HS-27A (cell line): ENCODE results near the gene ELOVL5.
"Not testable (repeated sequence)": the region's sequence is repeated elsewhere in the genome, so short reads cannot be mapped to it uniquely, and the experiment has no call there.

Source experiments
- DNase-seq: peaks from one replicate; pipeline ENCODE4 v3.0.0-alpha.2; 2012; ENCODE audit warnings: low read depth, missing footprints

The ELOVL5 gene

DNA sequence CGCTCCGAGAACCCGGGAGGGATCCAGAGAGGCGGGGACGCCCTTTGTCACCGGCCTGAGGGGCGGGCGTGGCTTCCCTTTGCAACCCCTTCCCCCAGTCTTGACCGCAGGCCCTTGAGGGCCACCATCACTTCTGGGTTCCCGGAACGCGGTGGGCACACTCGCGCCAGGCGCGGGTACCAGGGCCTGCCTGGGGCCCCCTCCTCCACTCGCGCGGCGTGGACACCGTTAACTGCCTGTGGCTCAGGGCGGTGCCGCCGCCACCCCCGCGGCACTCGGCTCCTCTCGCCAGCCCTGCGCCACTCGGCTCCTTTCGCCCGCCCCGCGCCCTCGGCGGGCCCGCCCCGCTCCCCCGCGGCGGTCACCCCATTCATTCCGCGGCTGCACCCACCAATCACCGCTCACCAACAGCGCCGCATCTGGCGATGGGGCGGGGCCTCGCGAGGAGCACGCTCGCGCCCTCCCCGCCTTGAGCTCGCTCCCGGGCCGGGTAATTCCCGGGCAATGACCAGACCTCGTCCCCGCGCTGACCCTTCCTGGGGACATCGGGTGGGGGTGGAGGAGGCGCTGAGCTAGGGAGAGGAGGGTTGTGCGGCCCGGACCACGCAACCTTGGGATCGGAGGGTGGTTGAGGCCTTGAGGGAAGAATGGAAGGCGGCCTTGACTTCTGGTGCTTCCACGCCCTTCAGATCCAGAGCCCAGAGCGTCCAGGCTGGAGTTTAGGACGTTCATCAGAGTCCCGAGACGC is 10.5 kb upstream of the ELOVL5 start:
- DNase-seq, result no peak

DNA sequence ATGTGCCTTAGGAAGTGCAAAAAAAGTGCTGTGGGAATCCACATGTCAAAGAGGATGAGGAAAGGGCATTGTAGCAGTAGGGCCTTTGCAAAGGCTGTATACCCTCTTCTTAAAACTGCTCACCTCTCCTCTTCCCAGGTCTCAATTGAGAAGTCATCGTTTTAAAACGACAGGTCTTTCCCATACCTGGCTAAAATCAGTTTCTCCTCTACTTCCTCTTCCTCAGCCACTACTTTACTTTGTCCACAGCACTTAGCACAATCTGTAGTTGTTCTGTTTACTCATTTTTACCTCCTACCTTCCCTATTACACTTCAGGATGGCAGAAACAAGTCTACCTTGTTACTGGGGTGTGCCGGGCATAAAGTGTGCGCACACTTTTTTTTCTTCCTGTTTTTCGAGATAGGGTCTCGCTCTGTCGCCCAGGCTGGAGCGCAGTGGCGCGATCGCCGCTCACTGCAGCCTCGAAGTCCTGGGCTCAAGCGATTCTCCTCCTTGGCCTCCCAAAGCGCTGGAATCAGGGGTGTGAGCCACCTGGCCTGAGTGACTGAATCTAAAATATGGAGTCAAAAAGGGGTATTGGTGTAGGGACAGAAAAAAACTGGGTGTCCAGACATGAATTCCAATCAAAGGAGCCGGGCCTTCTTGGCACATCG is 9.8 kb upstream of the ELOVL5 start:
- no peak for DNase-seq

DNA sequence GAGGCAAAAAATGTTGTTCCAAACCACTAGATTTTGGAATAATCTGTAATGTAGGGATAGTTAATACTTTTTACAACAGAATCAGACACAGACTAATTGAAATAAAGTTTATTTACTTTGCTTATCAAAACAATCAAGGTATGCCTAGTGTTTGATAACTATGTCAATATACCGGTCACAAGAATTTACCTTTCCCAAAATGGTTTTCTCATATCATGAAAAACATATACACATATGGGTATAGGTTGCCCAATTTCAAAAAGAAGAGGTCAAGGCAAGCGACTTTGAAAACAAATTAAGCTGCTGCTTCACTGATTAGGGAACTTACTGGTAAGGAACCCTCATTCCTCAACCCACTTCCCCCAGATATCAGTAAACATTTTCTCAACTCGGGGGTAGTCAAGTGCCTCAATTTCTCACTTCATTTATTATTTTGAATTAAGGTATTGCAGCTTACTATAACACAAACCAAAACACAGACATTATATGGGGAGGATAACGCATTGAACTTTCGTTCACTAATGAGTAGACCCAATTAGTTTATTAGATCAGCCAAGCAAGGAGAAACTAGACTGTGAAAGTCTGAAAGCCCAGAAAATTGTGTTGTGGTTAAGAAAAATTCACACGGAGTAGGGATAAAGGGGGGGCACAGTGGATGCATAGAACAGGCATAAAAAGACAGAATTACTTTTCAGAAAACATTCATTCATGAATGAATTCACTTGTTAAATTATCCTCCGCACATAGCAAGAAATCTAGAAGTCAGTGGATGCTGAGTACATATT is 9.0 kb upstream of the ELOVL5 start:
- no peak for DNase-seq

DNA sequence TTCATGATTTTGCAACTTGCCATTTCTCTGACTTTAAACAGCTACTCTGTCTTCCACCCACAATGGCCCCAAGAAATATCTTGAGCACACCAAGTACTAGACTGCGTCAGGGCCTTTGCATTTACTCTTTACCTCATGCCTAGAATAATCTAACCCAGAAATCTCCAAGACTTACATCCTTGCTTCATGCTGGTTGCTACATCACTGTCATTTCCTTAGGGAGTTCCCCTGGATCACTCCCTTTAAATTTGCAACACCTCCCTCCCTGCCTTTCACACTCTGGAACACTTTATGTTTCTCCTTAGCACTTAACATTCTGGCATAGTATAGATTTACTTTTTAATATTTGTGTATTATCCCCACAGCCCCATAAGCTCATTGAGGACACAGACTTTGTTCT is 4.9 kb upstream of the ELOVL5 start:
- no peak for DNase-seq

DNA sequence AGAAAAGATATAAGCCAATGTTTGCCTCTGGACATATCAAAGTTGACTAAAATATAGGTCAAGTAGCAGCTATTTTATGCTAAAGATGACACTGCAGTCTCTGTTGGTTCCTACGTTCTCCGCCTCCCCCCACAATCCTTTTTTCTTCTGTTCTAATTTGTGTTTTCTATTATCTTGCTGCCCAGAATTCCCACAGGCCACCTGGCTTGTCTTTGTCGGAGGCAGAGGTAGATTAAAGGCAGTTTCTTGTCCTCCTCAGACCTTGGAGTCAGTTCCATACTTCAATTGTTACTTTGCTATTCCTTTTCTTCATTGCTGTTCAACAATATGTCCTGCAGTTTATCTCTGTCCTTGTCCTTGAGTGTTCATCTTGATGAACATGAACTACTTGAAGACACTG is 3.6 kb upstream of the ELOVL5 start:
- DNase-seq, result no peak

DNA sequence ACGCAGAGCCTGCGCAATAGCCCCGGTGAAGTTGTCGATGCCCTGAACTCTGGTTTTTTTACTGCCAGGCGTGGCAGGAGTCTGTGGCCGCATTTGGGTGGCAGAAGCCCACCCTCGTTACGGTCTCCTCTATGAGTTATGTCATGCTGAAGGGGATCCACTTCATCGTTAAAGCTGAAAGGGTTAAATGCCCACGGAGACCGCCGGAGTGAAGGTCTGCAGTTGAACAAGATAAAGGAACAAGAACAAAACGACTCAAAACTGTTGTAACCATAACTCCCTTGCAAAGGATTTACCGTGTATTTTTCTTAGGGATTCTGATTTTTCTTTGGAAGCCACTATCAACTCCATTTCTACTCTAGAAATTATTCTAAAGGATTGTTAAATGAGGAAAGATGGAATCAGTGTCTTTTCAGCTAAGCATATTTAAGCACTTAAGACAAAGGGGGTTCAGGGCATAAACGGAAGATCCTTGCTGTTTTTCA is 501 bp upstream of the ELOVL5 start:
- no peak for DNase-seq

DNA sequence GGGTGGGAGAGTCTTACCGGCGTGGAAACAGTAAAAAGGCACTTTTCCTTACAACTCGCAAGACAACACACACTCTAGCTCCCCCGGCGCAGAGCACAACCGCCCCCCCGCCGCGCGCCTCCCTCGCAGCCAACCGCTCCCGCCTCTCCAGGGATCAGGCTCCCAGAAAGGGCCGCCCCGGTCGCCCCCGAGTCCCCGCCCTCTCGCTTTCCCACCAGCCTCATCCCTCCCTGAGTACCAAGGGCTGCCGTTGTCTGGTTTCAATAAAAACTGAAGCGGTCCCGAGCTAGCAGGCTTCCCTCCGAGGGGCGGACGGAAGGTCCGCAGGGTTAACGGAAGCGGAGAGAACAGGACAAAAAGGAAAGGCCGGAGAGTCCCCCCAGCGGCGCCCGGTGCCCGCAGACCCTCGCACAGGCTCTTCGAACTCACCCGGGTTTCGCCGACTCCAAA is 804 bp downstream of the ELOVL5 start:
- DNase-seq, result no peak

DNA sequence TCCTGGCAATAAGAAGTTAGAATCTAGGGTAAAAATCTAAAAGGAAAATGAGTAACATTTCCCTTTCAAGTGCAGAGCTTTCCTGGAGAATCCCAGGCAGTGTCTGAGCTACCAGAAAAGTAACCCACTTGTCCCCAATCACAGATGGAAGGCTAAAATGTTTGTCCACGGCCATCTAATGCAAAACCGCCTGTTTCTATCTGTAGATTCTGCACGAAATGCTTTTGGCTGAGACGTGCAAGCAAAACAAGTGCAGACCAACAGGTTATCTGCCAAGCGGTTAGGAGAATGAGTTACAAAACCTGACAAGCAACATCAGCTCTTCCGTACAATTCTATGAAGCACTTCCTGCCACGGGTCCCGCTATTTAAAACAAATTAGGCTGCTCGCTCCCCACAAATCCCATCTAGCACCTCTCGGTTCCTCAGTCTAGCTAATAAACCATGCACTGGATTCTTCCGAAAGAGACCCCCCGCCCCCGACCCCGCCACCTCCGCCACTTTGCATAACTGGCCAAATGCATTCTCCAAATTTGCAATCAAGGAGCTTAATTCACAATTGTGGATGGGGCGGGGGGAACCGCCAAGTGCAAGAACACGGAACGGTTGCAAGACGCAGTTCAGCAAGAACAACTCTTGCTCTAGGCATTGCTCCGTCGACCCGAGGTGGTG is 1.4 kb downstream of the ELOVL5 start:
- no peak for DNase-seq

DNA sequence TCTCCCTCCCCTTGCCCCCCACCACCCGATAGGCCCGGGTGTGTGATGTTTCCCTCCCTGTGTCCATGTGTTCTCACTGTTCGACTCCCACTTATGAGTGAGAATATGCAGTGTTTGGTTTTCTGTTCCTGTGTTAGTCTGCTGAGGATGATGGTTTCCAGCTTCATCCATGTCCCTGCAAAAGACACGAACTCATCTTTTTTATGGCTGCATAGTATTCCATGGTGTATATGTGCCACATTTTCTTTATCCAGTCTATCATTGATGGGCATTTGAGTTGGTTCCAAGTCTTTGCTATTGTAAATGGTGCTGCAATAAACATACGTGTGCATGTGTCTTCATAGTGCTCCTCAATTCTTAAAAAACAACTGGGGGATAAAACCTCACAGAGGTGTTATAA is 2.7 kb downstream of the ELOVL5 start:
- DNase-seq, result not testable (repeated sequence)

DNA sequence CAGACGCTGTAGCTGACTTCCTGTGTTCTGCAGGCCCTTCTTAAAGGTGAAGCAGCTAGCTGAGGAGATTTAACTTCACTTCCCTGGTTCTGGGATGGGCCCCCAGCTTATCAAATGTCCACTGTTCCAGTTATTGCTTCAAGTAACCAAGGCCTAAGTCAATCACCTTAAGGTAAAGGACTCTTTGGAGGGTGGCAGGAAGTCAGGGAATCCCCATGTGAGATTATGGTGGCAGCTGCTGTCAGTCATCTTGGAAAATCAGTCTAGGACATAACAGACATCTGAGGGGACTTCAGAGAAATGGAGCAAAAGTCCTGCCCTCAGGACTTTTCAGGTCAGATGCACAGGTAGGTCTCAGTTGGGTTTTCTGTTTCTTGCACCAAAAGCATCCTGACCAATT is 3.8 kb downstream of the ELOVL5 start:
- no peak for DNase-seq

DNA sequence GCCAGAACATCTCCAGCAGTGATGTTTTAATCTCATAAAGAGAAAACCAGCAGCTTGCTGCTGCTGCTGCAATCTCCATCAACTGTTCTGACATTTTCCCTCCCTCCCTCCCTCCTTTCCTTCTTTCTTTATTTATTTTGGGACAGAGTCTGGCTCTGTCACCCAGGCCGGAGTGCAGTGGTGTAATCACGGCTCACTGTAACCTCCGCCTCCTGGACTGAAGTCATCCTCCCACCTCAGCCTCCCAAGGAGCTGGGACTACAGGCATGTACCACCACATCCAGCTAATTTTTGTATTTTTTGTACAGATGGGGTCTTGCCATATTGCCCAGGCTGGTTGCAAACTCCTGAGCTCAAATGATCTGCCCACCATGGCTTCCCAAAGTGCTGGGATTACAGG is 5.7 kb downstream of the ELOVL5 start:
- no peak for DNase-seq

DNA sequence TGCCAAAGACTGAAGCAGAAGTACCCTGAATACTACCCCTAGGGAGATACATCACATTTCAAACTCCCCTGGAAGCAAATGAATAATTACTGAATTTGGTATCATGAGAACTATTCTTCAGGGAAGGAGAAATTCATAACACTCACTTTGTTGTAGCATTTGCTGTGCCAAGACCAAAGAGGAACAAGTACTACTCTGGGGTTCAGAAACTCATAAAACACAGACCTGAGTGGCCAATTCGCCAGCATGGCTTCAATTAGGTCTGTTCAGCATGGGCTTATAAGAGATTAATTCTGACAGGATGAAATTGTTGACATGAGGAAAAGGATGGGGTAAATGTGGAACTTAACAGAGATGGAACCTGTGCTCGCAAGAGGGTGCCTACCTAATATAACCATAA is 6.5 kb downstream of the ELOVL5 start:
- no peak for DNase-seq

DNA sequence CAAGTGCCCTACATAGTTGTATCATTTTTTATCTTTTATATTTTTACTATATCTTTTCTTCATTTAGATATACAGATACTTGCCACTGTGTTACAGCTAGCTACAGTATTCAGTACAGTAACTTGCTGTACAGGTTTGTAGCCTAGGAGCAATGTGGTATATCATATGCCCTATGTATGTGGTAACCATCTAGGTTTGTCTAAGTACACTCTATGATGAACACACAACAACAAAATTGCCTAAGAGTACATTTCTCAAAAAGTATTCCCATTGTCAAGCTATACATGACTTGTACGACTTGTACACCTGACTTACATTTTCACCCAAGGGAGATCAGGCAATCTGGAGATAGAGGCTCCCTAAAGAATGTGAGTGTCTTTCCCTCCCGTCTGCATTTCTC is 8.2 kb downstream of the ELOVL5 start:
- DNase-seq, result no peak

DNA sequence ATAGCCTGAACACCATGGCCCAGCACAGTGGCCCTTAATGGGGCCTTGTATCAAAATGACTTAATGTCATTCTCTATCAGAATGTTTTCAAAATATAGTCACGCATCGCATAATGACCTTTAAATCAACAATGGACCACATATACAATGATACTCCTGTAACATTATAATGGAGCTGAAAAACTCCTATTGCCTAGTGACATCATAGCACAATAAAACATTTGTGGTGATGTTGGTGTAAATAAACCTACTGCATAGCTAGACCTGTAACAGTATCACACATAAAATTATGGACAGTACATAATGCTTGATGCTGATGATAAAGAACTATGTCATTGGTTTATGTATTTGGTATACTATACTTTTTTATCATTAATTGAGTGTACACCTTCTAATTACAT is 9.3 kb downstream of the ELOVL5 start:
- DNase-seq, result no peak

DNA sequence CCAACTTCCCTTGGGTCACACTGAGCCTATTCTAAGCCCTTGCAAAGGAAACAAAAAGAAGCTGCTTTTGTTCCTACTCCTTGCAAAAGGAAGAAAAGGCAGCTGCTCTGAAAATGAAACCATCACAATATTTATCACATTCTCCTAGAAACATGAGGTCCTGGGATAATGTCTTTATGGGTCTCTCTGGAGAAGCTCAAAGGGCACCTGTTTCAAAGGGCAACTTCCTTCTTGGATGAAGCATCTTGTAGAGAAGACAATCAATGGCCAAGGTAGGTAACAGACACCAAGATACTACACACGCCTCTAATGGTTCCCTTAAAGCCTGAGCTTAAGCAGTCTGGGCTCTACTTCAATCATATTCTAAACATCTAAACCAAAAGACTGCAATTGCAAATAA is 10.4 kb downstream of the ELOVL5 start:
- no peak for DNase-seq

DNA sequence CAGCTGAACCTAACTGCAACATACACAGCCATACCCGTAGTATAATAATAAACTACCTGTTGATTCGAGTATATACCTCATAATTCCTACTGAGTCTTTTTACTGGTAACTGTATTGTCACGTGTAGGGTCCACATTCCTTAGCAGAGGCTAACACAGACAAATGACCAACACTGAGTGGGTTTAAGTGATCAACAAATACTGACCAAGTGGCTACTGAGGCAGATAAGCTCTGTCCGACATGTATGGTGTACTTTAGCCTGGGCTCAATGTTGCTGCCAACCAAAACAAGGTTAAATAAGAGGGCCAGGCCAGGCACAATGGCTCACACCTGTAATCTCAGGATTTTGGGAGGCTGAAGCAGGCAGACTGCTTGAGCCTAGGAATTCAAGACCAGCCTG is 12.7 kb downstream of the ELOVL5 start:
- DNase-seq, result no peak

DNA sequence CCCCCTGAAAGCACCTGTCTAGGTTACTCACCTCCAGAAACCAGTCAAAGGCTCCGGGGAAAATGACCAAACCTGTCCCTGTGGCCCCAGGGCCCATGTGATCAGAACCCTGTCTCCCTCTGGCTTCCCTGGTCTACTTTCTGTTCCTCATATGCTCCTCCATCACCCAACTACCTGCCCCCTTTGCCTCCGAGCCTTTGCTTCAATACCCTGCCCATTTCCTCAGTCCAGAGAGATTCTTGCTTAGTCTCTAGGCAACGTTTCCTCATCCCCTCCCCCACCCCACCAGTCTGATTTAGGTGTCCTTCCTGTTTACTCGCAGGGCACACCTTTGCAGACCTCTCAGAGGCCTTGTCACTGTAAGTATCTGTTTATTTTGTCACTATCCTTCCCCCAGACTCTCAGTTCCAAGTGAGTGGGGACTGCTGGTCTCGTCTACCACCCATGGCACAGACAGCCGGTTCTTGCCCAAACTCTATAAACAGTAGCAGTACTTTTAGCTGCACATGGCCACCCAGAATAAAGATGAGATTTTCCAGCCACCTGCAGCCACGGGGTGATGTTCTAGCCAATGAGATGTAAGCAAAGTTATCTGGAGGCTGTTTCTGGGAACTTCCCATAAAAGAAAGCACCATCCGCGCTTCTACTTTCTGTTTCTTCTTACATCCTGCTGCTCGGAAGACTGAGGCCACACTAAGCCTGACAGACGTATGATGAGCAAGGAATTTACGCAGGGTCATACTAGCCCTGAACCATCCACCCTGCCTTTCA is 13.3 kb downstream of the ELOVL5 start:
- no peak for DNase-seq

DNA sequence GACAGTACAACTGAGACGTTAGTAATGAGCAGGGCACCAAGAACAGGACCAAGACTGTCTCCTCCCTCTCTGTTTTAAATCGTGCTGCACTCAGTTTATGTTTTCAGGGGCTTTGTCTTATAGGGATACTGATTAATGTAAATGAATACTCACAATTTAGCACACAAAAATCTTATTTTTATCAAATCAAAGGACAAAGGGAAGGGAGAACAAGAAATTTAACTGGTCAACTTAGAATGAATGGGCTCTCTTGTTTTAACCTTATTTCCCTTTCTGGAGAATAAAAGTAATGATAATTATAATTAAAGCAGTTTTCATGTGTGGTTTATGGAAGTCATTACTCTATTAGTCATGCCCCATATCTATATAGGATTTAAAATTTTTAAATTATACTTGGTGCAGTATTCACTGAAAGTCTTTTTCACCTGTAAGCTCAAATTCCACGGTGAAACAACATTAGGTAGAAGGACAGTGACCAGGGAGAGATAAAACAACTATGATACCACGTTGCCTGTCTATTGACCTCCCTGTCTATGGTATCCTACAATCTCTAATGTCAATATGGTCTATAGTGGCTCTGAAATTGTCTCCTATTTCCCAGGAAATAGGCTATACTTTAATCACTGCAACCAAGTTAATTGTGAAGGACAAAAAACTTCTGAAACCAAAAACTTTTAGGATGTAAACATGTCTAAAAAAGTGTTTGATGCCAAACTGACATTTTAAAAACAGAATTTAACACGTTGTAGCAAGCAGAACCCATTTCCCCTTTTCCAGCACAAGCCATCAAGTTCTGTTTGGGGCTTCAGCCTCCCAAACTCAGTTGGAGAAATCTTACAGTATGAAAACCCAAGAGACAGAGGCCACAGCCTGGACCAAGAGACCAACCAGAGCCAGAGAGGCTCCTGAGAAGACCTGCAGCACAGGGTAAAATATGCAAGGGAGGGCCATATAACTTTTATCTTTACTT is 15.0 kb downstream of the ELOVL5 start:
- DNase-seq, result no peak

DNA sequence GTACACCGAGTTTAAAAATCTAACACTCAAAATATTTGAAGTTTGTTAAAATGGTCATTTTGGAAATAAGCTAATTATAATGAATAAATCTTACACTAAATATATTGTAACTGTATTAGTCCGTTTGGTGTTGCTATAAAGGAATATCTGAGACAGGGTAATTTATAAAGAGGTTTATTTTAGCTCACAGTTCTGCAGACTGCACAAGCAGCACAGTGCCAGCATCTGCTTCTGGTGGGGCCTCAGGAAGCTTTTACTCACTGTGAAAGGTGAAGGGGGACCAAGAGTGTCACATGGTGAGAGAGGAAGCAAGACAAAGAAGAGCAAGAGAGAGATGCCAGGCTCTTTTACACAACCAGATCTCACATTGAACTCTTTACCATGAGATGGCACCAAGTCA is 17.1 kb downstream of the ELOVL5 start:
- DNase-seq, result no peak

DNA sequence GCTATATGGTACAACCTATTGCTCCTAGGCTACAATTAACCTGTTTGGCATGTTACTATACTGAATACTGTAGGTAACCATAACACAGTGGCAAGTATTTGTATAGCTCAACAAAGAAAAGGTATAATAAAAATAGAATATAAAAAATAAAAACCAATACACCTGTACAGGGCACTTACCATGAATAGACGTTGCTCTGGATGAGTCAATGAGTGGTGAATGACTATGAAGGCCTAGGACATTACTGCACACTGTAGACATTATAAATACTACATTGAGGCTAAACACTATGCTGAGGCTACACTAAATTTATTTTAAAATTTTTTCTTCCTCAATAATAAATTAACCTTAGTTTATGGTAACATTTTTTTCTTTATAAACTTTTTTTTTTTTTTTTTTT is 18.6 kb downstream of the ELOVL5 start:
- no peak for DNase-seq
